IMR-90 (cell line): Measurements from ENCODE around the gene KCTD10. TPM values are rescaled to one million over a fixed set of nuclear protein-coding genes. Genes with fewer than 3 reads are reported as not detected.

ENCODE experiments used
- ATAC-seq: fragments of 200-7000 bp; cut with Tn5 transposase; 2 replicates; pipeline ENCODE4 v1.9.1; 2020; ENCODE audit warnings: low read depth, mild to moderate bottlenecking, moderate library complexity
- BruUV-seq: library from RNA; stranded (reverse); fragments of 400-500 nt; replicated peaks from 2 replicates; lab custom pipeline; 2021; lab: Mats Ljungman, UMichigan
- CTCF ChIA-PET: fragments of 300-600 bp; formaldehyde crosslinking; extraction: SDS; loops from one replicate; lab custom pipeline; 2021; ENCODE audit warnings: antibody characterized with exemption; lab: Yijun Ruan, JAX
- POLR2A ChIA-PET: fragments of 300-600 bp; sonication (Branson Sonifier 250); formaldehyde crosslinking; loops from one replicate; lab custom pipeline; 2022; ENCODE audit warnings: antibody characterized with exemption; ENCODE audit not compliant: unreplicated experiment; lab: Charles Lee
- DNase-seq: peaks from one replicate; pipeline ENCODE4 v3.0.0; 2013
- H2AFZ ChIP-seq: replicated peaks from 2 replicates; pipeline ENCODE3; 2013; ENCODE audit warnings: low read length, mild to moderate bottlenecking; ENCODE audit not compliant: poor library complexity
- H2AK5ac ChIP-seq: 2 replicates; pipeline ENCODE4 v1.6.1; 2013; ENCODE audit warnings: low read depth, low read length, inconsistent platforms
- H2AK9ac ChIP-seq: replicated peaks from 2 replicates; pipeline ENCODE3; 2013; ENCODE audit warnings: mild to moderate bottlenecking, low read depth, low read length, moderate library complexity; ENCODE audit not compliant: poor library complexity
- H2BK120ac ChIP-seq: 2 replicates; pipeline ENCODE4 v1.6.1; 2013; ENCODE audit warnings: low read depth, low read length, inconsistent platforms
- H2BK15ac ChIP-seq: 3 replicates; pipeline ENCODE4 v1.6.1; 2013; ENCODE audit warnings: low read depth, low read length, inconsistent platforms
- H2BK20ac ChIP-seq: 2 replicates; pipeline ENCODE4 v1.6.1; 2013; ENCODE audit warnings: low read depth, mild to moderate bottlenecking, inconsistent platforms, low read length, moderate library complexity
- H2BK5ac ChIP-seq: 2 replicates; pipeline ENCODE4 v1.6.1; 2013; ENCODE audit warnings: mild to moderate bottlenecking, low read depth, low read length, inconsistent platforms; ENCODE audit not compliant: poor library complexity, severe bottlenecking
- H3K14ac ChIP-seq: replicated peaks from 2 replicates; pipeline ENCODE4 v1.6.1; 2013; ENCODE audit warnings: low read depth, low read length, inconsistent platforms
- H3K18ac ChIP-seq: 2 replicates; pipeline ENCODE4 v1.6.1; 2013; ENCODE audit warnings: low read depth, low read length, control low read depth
- H3K23ac ChIP-seq: 2 replicates; pipeline ENCODE4 v1.6.1; 2013; ENCODE audit warnings: low read depth, low read length, inconsistent platforms
- H3K27ac ChIP-seq: 2 replicates; pipeline ENCODE4 v1.5.1; 2013; ENCODE audit warnings: mild to moderate bottlenecking, control low read depth, low read length; ENCODE audit not compliant: insufficient read depth
- H3K27me3 ChIP-seq: 2 replicates; pipeline ENCODE4 v1.6.1; 2013; ENCODE audit warnings: low read length; ENCODE audit not compliant: control insufficient read depth, insufficient read depth
- H3K36me3 ChIP-seq: 2 replicates; pipeline ENCODE4 v1.6.1; 2013; ENCODE audit warnings: low read length, mixed read lengths; ENCODE audit not compliant: control insufficient read depth, insufficient read depth
- H3K4ac ChIP-seq: 2 replicates; pipeline ENCODE4 v1.6.1; 2013; ENCODE audit warnings: low read depth, low read length, inconsistent platforms
- H3K4me1 ChIP-seq: 2 replicates; pipeline ENCODE4 v1.6.1; 2013; ENCODE audit warnings: low read length, mixed read lengths; ENCODE audit not compliant: control insufficient read depth, insufficient read depth
- H3K4me2 ChIP-seq: 2 replicates; pipeline ENCODE4 v1.6.1; 2013; ENCODE audit warnings: low read depth, mild to moderate bottlenecking, control low read depth, low read length, moderate library complexity
- H3K4me3 ChIP-seq: 2 replicates; pipeline ENCODE4 v1.5.1; 2013; ENCODE audit warnings: low read depth, mild to moderate bottlenecking, control low read depth, low read length, moderate library complexity; ENCODE audit not compliant: insufficient read depth
- H3K56ac ChIP-seq: 2 replicates; pipeline ENCODE4 v1.6.1; 2013; ENCODE audit warnings: low read length, inconsistent platforms; ENCODE audit not compliant: insufficient read depth; ENCODE audit errors: extremely low read depth
- H3K79me1 ChIP-seq, 2 experiments: 2 replicates each; pipeline ENCODE4 v1.6.1; 2013; ENCODE audit warnings: low read length in 2 of 2, inconsistent platforms in 1 of 2, low read depth in 1 of 2
- H3K9ac ChIP-seq: 2 replicates; pipeline ENCODE4 v1.6.1; 2013; ENCODE audit warnings: low read depth, low read length, control low read depth
- H3K9me1 ChIP-seq: 2 replicates; pipeline ENCODE4 v1.6.1; 2013; ENCODE audit warnings: low read length, inconsistent platforms; ENCODE audit not compliant: insufficient read depth
- H3K9me3 ChIP-seq: 2 replicates; pipeline ENCODE4 v1.6.1; 2013; ENCODE audit warnings: low read length; ENCODE audit not compliant: control insufficient read depth, insufficient read depth
- H4K20me1 ChIP-seq: 2 replicates; pipeline ENCODE4 v1.6.1; 2013; ENCODE audit warnings: low read length, inconsistent platforms; ENCODE audit not compliant: insufficient read depth
- H4K5ac ChIP-seq: 2 replicates; pipeline ENCODE4 v1.6.1; 2013; ENCODE audit warnings: mild to moderate bottlenecking, low read depth, low read length, control low read depth
- H4K8ac ChIP-seq, 2 experiments: 2 replicates each; pipeline ENCODE4 v1.6.1; 2013; ENCODE audit warnings: low read depth in 2 of 2, low read length in 2 of 2, control low read depth in 1 of 2, inconsistent platforms in 1 of 2
- H4K91ac ChIP-seq: 2 replicates; pipeline ENCODE4 v1.6.1; 2013; ENCODE audit warnings: low read depth, low read length, inconsistent platforms; ENCODE audit not compliant: insufficient read depth
- FOS ChIP-seq: fragments of 150-350 bp; IDR thresholded peaks from 2 replicates; pipeline ENCODE4 v1.6.1; 2016; ENCODE audit warnings: low read depth, low read length
- MAFK ChIP-seq: IDR thresholded peaks from 2 replicates; pipeline ENCODE4 v1.6.1; 2012; ENCODE audit warnings: low read depth, low read length, improper control_type of control experiment
- RCOR1 ChIP-seq: IDR thresholded peaks from 2 replicates; pipeline ENCODE4 v1.6.1; 2012; ENCODE audit warnings: mild to moderate bottlenecking, low read length, improper control_type of control experiment; ENCODE audit not compliant: insufficient replicate concordance
- RFX5 ChIP-seq: IDR thresholded peaks from 2 replicates; pipeline ENCODE4 v1.8.0; 2012; ENCODE audit warnings: low read depth, mild to moderate bottlenecking, low read length, moderate library complexity
- SMC3 ChIP-seq: fragments of 150-350 bp; IDR thresholded peaks from 2 replicates; pipeline ENCODE4 v1.6.1; 2016; ENCODE audit warnings: low read depth, mild to moderate bottlenecking, antibody characterized with exemption, low read length, moderate library complexity
- WGBS, 2 experiments: methylation state at CpG; one replicate each; pipeline versions ENCODE4 v1.1.5 to v1.1.7; 2013; ENCODE audit warnings: missing lambda C conversion rate in 2 of 2; ENCODE audit not compliant: insufficient read length in 1 of 2; ENCODE audit errors: extremely low coverage in 2 of 2; 5-methylcytosine and 5-hydroxymethylcytosine counted together
- dilution Hi-C: fragments of 300-500 bp; cut with HindIII; formaldehyde crosslinking; loops from one replicate; pipeline ENCODE4 v1.14.3; 2018; ENCODE audit warnings: low sequenced_read_pairs; ENCODE audit not compliant: unreplicated experiment
- in situ Hi-C: fragments of 300-500 bp; cut with MboI; formaldehyde crosslinking; loops from 3 replicates; pipeline ENCODE4 v1.14.3; 2019; ENCODE audit warnings: low sequenced_read_pairs, inconsistent platforms, mixed read lengths
- intact Hi-C: fragments of 100-400 bp; cut with micrococcal nuclease; formaldehyde crosslinking; loops from 2 replicates; pipeline ENCODE4 v1.10.0; 2022
- polyA plus RNA-seq, 3 experiments: library from polyadenylated mRNA; depleted of rRNA; stranded (reverse); fragments of >200 nt; gene quantifications; 2 replicates each; pipeline ENCODE4 v1.2.3, GENCODE V29; 2012; ENCODE audit warnings: low replicate concordance in 1 of 3
- total RNA-seq: library from RNA; depleted of rRNA; stranded (reverse); fragments of >200 nt; gene quantifications from 2 replicates; pipeline ENCODE4 v1.2.3, GENCODE V29; 2012

KCTD10 gene
- total and polyA plus RNA-seq, 2 of the 4 experiments (the other 2 are of a cell fraction), result 72.1 to 88.4 TPM

GRCh38 chr12:109423392-109423791 is 53.7 kb downstream of the KCTD10 start:
- no peak overlapping the region for H4K91ac ChIP-seq
- no peak overlapping the region for H2AK5ac ChIP-seq
- H4K5ac ChIP-seq, result no peak overlapping the region
- no peak overlapping the region for H3K14ac ChIP-seq
- H2BK120ac ChIP-seq, result no peak overlapping the region
- ATAC-seq (no peak), DNase-seq (no peak)
- POLR2A ChIA-PET, result no interaction called here
- H3K27ac ChIP-seq, result no peak overlapping the region
- H2BK5ac ChIP-seq, result no peak overlapping the region
- H3K27me3 ChIP-seq, result peaks cover 17% of the 10 kb centered on the region; the same call in 1 of the 2 replicates
- H3K56ac ChIP-seq, result no peak overlapping the region
- no peaks in the 10 kb centered on the region for H3K36me3 ChIP-seq
- H3K79me1 ChIP-seq, result no peaks in the 10 kb centered on the region
- no peak overlapping the region for H4K8ac ChIP-seq
- no peak overlapping the region for H3K9ac ChIP-seq
- H3K9me3 ChIP-seq, result no peaks in the 10 kb centered on the region
- 0 out of 2 replicates have a peak, but pooled peaks cover 2% of the 10 kb centered on the region for H3K9me1 ChIP-seq
- no peak for TF ChIP-seq MAFK
- no peak for TF ChIP-seq RCOR1
- no peak for TF ChIP-seq RFX5
- no peak for TF ChIP-seq SMC3
- TF ChIP-seq FOS, result no peak
- no peak overlapping the region for H2BK20ac ChIP-seq
- H2BK15ac ChIP-seq, result no peak overlapping the region
- H2AFZ ChIP-seq, result no peak overlapping the region
- in situ Hi-C loops (loop anchor here (10.0 kb wide), 1 partner anchor 351 kb away; no protein-coding TSS in a partner anchor), dilution Hi-C loops (no loop called here), intact Hi-C loops (no loop called here)
- no peak overlapping the region for H2AK9ac ChIP-seq
- H3K4me1 ChIP-seq, result no peaks in the 10 kb centered on the region; the same call in none of the 2 replicates
- no peak overlapping the region for H3K4me2 ChIP-seq
- no peaks in the 10 kb centered on the region for H4K20me1 ChIP-seq
- CTCF ChIA-PET, result no interaction called here
- no peak overlapping the region for H3K4ac ChIP-seq
- 100% methylated on average over 1 of the region's 9 CpGs; no CpG with 5 or more reads in 1 of the 2 experiments for WGBS, 2 experiments
- no peak overlapping the region for H3K23ac ChIP-seq
- H3K18ac ChIP-seq, result no peak overlapping the region
- no TSS peak for BruUV-seq
- no peak overlapping the region for H3K4me3 ChIP-seq
